Keratinocyte (primary cell): Measurements from ENCODE around the gene DHPS.
"Not testable (repeated sequence)": the region's sequence is repeated elsewhere in the genome, so short reads cannot be mapped to it uniquely, and the experiment has no call there.

Source experiments
- CTCF ChIP-seq, 3 experiments: IDR thresholded peaks in 1 of 3; conservative IDR thresholded peaks in 1 of 3; optimal IDR thresholded peaks in 1 of 3; 2 replicates in 2 of 3; 3 replicates in 1 of 3; pipeline versions ENCODE3 to v1.5.1; 2011; ENCODE audit warnings: low read length in 3 of 3, mild to moderate bottlenecking in 3 of 3, moderate library complexity in 2 of 3, control low read depth in 1 of 3, inconsistent platforms in 1 of 3; ENCODE audit not compliant: insufficient read depth in 2 of 3; ENCODE audit errors: extremely low read depth in 1 of 3
- EZH2 ChIP-seq: IDR thresholded peaks from one replicate; pipeline ENCODE4 v1.6.1; 2012; ENCODE audit warnings: inconsistent platforms, mild to moderate bottlenecking, low read length, moderate library complexity

DNA sequence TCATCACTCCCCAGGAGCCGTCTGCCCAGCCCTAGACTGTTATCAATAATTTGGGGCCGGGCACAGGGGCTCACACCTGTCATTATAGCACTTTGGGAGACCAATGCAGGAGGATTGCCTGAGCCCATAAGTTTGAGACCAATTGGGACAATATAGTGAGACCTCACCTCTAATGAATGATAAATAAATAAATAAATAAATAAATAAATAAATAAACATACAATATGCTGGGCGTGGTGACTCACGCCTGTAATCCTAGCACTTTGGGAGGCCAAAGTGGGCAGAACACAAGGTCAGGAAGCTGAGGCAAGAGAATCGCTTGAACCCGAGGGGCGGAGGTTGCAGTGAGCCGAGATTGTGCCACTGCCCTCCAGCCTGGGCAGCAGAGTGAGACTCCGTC is 31.6 kb upstream of the DHPS start:
- not testable (repeated sequence) for TF ChIP-seq CTCF (optimal IDR thresholded peaks at IDR 0.05 in 1 of 3, IDR thresholded peaks at IDR 0.05 in 1 of 3, conservative IDR thresholded peaks at IDR 0.05 in 1 of 3; ENCODE audit: extremely low read depth in 1 of 3, insufficient read depth in 2 of 3, low read length in 3 of 3); EZH2
